Iris pigment epithelial cell (primary cell): ENCODE results near the gene LITAFD.
"Not testable (repeated sequence)": the region's sequence is repeated elsewhere in the genome, so short reads cannot be mapped to it uniquely, and the experiment has no call there.

Experiments used
- DNase-seq: peaks from one replicate; pipeline ENCODE4 v3.0.0-alpha.2; 2011; ENCODE audit warnings: low read depth

LITAFD gene

DNA sequence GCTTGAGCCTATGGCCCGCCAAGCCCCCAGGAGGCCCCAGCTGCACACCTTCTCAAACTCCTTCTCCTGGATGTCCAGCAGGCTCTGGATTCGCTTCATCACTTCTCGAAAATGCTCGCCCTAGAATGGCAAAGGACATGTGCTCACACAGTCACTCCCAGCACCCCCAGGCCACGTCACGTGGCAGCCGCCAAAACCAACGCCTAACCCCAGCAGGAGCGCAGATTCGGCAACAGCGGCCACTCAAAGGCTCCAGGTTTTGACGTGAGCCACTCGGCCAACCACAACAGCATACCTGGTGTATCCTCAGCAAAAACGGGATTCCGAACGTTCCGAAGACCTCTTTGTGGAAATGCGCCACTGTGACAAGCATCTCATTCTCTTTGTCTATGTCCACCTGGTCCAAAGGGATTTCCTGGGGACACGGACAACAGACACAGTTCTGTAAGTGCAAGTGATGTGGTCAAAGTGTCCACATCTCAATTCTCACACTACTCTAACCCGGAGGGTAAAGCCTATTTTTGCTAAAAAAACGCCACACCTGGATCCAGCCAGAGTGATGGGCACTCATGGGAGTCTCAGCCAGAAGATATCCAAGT, 12.7 kb downstream of the LITAFD start:
- no peak for DNase-seq

DNA sequence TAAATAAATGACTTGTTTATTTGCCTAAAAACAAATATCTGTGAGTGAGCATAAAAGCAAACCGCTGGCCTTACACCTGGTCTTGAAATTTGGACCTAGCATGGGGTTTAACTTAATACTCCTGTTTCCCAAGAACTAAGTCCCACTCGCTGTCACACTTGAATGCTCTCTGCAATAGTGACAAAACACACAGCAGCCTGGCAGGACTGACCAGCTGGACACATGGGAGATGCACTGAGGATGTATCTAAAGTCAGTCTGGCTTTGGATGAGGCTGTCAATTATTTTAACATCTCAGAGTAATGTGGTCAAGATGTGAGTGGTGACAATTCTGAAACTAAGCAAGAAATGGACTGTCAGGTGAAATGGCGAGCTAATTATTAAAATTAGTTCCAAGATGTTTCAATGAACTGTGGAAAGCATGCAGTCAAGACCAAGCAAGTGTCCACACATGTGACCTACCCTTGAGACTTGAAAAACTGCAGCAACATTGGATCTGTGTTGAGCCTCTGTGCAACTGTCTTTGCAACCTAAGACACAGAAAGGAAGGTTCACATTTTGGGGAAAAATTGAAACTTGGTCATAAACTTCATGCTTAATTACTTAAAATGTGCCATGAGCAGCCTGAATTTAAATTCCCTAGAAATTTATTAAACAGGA, 16.6 kb downstream of the LITAFD start:
- DNase-seq = no peak

DNA sequence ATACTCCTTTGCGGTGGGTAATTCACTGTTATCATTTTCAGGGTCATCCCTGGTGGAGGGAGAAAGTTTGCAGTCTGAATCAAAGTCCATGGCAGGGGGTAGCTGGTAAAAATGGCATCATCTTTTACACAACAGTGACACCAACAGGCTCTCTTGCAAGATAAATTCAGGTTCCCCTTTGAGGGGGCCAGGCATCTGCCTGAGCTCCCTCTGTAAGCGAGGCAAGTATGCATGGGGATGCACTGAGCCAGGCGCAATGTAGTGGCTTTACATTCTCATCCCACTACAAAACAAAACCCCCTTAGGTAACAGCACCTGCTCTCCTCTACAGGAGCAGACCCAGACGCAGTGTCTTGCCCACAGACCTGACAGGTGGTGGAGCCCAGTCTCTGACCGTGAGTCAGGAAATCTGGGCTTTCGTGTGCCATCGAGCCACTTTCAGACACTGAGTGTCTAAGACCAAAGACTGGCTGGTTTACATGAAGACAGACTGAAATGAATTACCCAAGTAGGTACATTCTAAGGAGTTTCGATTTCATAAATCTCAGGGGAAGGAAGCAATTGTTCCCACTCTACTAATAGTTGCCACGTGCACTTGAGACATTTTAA, 17.7 kb downstream of the LITAFD start:
- no peak for DNase-seq

DNA sequence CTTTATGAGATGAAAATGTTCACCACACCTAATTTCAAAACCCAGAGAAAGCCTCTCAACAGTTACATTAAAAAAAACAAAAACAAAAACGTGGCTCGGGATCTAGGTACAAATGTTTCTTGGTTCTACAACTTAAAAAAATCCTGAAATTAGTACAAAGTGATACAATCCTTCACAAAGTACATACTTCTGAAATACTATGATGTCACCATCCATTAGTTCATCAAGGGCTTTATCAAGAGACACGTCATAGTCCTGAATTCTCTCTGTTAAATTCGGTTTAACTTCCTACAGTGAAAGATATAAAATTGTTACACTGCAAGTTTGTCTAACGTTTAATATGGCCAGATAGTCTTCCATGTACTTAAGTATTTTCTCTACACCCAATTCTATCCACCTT, 18.2 kb downstream of the LITAFD start:
- DNase-seq = no peak

DNA sequence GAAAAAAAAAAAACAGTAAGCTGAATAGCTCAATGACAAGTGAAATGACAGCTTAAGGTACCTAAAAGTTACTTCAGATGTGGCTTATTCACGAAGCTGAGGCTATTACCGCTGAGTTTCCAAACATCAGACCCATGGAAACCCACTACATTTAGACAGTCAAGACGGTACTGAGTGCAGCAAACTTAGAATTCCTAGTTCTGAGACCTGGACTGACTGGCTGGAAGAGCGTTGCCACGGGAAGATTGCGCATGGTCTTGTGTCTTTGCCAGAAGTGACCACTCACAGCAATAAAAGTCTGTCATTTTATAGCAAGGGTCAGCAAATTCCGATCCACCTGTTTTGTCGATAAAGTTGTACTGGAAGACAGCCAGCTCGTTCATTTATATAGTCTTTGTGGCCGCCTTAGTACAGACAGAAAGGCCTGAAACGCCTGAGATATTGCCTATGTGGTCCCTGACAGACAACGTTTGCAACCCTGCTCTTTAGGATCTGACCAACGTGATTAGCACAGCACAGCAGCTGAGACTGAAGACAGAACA, 19.2 kb downstream of the LITAFD start:
- no peak for DNase-seq

DNA sequence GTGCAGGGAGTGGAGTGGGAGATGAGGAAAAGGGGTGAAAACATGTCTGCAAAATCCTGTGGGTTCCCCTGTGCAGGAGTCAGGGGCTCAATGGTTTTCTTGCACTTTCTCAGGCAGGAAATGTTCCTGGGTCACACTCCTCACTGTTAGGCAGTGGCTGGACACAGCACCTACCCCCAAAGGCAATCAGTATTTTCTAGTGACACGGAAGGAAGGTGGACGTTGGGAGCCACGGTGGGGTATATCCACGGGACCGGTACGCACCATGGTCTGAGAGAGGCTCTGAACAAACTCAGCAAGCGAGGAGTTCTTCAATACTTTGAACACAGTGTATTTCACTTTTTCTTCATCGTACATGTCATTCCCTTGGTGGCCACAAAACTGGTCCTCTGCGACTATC, 20.9 kb downstream of the LITAFD start:
- no peak for DNase-seq

DNA sequence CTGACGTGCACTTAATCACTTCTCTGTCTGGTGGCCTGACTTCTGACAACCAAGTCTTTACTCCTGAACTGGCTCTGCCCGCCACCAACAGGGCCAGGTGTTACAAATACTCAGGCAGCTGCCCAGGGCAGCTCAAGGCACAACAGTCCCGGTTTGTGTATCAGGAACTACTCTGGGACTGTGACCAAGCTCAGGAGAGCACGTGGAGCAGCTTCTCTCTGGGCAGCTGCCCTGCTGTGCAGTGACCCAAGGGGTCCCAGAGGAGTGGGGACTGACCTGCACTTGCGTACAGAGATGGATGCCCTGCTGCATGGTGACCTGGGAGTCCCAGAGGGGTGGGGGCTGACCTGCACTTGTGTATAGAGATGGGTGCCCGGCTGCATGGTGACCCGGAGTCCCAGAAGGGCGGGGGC, 21.9 kb downstream of the LITAFD start:
- no peak for DNase-seq

DNA sequence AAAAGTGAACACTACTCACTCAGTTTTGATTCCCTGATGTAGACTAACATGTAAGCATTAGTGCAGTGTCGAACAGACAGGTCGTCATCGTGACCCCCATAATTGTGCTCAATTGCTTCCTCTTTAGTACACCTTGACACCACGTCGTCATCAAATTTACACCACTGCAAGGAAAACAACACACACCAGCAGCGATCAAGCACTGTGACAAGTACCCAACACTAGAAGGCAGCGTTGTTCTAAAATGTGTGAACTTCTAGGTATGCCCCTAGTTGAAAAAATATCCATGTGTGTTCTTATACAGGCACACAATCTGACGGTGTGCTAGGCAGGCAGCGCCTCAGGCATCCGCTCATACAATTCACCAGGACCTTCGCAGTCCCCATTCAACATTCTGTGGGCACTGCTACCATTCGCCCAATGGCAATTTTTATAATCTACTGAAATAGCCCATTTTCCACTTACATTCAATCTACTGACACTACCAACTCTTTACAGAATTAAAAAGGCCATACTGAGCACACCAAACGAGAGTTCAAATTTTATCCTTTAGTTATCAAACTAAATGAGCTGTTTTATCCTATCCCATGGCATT, 23.1 kb downstream of the LITAFD start:
- DNase-seq = peak; percentile 54

DNA sequence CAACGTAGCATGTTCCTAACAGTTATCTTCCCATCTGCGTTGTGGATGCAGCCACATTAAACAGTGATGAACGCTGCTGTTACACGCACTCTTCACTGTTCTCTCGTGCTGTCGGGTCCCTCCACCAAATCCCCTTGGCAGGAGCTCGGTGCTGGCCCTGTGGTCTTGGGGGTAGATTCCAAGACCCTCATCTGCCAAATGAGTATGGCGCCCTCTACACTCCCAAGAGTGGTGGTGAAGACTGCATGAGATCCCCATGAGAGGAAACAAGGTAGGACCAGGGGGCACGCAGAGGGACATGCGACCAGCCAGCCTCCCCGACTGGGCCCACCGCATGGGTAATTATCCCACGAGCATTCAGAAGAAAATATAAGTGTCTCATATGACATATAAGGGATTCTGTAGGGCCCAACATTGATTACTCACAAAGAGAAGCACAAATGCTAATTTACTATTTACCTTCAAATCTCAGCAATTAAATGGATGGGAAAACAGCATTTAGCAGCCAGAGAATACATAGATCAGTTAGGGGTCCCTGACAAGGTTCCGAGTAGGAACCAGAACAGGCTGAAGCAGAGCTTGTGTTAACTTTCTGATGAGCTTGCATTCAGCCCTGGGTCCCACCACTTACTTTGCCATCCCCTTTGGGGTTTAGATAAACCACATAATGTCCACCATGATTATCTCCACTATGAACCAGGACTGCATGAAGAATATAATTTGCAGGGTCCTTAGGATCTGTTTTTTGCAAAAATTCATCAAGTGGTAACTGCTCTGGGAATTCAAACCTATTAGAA, 23.8 kb downstream of the LITAFD start:
- DNase-seq = no peak

DNA sequence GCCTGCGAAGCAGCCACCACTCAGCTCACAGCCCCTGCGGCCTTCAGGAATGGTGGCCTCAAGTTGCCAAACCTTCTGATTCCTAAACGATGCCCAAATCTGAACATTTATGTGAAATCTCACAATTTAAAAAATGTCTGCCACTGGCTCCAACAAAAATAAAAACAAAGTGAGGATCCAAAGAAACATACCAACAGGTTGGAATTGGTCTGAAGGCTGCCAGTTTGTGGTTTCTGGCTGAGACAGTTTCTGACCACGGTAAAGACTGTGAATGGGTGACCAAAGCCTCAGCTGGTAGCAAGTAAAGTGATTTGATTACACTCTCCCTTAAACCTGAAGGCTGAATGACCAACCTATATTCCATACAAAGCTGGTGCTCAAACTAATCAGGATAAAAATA, 24.9 kb downstream of the LITAFD start:
- DNase-seq = no peak

DNA sequence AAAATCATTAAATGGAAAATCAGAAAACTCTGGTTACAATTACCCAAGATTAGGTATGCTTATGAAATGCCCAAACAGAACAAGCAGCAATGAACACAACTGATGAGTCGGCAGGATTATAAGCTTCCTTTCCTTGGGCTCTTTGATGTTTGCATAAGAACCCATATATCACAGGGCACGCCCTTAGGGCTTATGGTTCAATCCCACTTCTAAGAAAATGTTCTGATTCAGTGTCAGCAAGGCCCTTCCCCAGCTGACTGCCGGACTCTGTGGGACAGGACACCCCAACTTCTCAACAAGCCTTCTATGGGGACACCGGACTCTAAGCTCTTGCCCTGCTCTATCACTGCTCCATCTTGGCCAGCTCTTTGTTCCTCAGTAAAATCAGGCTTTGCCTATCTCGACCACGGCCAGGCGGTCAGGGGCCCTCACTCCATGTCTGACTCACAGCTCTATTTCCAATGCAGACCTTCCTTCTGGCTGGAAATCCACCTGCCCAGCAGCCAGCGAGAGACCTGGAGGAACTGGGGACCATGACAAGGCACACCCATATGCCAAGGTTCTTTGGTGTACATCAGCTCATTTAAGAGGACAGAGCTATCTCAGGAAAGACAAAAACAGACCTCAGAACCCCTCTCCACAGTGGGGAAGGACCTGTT, 26.8 kb downstream of the LITAFD start:
- peak; percentile 47 for DNase-seq

DNA sequence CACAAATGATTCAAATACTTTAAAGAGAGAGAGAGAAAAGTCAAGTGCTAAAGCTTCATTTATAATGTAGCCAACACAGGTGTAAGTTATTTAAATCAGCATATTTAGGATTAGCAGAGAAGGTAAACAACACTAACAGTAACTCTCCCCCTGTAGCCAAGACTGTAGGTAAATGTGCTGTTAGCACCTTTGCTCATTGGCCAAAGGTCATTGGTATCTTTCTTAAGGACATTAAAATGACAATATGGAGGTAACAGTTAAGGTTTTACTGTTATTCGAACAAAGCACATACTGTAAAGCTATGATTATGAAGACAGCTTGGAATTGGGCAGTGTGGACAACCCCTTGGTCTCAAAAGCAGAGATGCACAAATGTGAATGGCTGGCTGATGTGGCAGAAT, 28.7 kb downstream of the LITAFD start:
- DNase-seq = no peak

DNA sequence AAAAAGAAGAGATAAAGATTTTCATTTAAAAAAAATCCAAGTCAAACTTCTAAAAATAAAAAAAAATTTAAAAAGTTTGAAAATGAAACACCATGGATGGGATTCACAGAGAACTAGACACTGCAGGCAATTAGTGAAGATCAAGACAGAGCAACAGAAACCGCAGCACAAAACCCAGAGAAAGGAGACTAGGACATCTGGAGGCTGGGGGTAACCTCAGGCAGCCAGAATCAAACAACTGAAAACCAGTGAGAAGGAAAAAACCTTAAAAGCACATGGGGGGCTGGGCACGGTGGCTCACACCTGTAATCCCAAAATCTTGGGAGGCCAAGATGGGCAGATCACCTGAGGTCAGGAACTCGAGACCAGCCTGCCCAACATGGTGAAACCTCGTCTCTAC, 30.6 kb downstream of the LITAFD start:
- DNase-seq = no peak

DNA sequence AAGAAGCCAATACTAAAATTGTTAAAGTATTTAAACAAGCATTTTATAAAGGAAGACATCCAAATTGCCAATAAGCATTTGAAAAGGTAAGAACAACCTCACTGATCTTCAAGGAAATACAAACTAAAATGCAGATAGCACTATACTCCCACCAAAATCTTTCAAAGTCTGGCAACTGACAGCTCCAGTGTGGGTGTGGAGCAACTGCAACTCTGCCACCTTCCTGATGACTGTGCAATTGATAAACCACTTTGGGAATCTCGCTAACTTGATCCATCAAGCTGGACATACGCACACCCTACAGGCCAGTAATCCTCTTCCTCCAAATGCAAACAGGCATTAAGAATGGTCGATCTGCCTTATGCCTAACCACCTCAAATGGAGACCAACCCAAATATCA, 31.9 kb downstream of the LITAFD start:
- DNase-seq = no peak

DNA sequence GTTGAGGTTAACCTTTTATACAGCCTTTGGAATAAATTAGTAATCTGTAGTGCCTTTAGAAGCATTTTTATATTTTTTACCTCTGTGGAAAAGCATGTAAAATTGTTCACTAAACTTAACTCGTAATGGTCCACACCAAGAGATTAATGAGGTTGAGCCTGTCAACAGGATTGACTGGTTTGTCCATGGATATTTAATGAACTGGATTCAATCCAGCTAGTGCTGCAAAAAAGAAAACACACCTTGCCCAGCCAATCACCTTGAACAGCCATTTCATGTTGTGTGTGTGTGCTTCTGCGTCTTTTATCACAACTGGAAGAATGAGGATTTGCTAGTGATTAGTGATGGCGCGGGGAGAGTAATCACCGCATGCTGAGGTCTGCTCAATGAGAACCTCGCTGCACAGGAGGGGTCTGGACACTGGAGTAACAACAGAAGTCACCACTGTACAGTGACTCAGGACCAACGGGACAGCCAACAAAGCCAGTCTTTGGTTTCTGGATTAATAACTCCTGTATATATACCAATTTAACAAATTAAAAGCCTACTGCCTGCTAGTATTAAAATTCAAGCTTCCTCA, 33.7 kb downstream of the LITAFD start:
- no peak for DNase-seq

DNA sequence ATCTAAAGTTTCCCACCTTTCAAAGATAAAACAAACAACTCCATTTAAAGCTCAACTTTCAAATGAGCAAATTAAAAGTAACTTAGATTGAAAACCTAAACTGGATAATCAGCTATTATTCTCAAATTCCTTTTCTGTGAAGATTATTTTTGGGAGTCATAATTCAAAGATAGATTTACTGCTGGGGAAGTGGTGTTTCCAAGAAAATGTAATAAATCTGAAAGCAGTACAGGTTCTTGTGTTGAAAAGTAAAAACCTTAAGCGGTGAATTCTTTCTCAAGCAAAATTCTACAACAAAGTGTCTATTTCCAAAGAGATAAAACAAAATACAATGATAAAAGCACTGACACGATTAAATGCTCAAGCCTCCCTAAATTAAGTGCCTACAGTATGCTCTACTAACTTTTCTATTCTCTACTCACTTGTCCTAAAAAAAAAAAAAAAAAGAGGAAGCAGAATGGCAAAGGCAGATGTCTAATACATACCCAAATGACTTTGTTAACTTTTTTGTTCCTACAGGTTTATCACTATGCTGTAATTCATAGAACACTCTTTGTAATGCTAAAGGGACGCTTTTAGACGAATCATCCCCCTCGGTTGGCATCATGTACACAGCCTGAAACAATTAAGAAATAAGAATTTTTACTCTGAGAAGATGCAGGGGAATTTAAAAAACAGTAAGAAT, 34.5 kb downstream of the LITAFD start:
- DNase-seq = no peak

DNA sequence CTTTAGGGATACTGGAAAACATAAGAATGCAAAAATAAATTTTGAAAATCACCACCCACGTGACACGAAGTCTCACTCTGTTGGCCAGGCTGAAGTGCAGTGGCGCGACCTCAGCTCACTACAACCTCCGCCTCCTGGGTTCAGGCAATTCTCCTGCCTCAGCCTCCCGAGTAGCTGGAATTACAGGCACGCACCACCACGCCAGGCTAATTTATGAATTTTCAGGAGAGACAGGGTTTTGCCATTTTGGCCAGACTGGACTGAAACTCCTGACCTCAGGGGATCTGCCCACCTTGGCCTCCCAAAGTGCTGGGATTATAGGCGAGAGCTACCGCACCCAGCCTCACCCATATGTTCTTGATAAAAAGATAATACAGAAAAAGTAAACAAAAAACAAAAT, 35.2 kb downstream of the LITAFD start:
- DNase-seq = not testable (repeated sequence)

DNA sequence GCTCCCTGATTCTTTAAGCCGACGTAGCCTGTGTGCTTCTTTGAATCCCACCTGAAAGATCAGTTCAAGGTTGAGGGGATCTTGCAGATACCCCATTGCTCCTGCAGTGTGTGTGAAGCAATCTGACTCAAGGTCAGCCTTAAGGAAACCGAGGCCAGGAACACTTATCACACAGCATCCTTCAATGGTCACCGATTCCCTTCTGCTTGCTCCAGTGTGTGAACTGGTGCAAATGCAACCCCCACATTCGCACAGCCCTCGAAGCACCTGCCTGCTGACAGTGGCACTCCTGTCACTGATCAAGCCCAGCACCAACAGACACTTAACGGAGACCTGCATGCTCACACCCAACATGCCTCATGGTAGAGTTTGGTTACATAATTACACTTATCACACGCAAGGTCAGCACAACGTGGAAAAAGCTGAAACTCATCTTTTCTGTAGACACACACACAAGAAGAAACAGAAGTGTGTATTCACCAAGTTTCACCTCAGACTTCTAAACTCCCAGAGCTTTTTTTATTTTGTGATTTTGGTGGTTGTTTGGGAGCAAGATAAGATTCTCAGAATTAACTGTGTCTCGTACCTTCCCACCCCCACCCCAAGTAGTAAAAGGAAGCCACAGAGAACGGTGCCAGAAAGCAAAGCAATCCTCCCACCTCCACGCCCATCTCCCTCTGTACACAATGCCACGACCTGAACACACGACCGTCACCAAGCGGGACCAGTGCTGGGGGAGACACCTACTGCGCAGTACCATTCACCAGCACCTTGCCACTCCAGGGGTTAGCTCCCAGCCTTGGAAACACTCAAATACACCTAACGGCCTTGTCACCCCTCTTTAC, 37.2 kb downstream of the LITAFD start:
- no peak for DNase-seq

DNA sequence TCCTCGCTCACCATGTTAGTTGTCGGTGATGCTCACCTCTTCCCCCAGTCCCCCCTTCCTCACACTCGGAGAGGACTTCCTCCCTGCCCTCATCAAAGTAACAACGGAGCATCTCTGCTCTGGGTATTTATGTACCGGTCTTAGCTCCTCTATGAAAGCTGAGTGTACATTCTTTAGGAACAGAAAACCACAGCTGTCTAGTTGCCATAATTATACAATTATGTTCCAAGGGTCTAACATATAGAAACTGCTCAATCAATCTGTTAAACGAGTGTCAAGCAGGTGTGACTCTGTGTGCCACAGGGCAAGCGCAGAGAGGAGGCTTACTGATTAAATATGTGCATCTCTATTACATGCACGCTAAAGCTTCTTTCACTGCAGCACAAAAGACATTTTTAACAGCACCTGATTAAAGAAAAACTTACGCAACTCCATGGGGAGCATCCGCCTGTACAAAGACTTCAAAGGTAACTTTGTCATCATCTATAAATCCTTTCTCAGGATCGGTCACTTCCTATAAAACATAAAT, 37.8 kb downstream of the LITAFD start:
- DNase-seq = no peak
